GM18511 (cell line): Measurements from ENCODE around the gene AGAP1.
A peak's percentile ranks its signal among the peaks of the same experiment; 100 is the strongest.

ENCODE experiments used
- ATAC-seq: cut with Tn5 transposase; IDR thresholded peaks from one replicate; pipeline ENCODE4 v1.9.1; 2021; ENCODE audit warnings: mild to moderate bottlenecking, moderate library complexity; ENCODE audit not compliant: unreplicated experiment

The AGAP1 gene

GRCh38 chr2:235566415-235566814 lies 72.6 kb downstream of the AGAP1 start:
- no peak for ATAC-seq

GRCh38 chr2:235566931-235567495 lies 73.2 kb downstream of the AGAP1 start:
- ATAC-seq: no peak

GRCh38 chr2:235567842-235568241 lies 74.0 kb downstream of the AGAP1 start:
- no peak for ATAC-seq

GRCh38 chr2:235568431-235568830 lies 74.6 kb downstream of the AGAP1 start:
- ATAC-seq: no peak

- no peak for ATAC-seq
Measured at GRCh38 chr2:235569837-235570236, 76.0 kb downstream of the AGAP1 start.

- ATAC-seq: no peak
Measured at GRCh38 chr2:235570256-235570655, 76.4 kb downstream of the AGAP1 start.

GRCh38 chr2:235570966-235571692 lies 77.3 kb downstream of the AGAP1 start:
- ATAC-seq: peak; percentile 63

- ATAC-seq: no peak
Measured at GRCh38 chr2:235572592-235572991, 78.7 kb downstream of the AGAP1 start.

GRCh38 chr2:235573331-235574221 lies 79.7 kb downstream of the AGAP1 start:
- ATAC-seq: no peak

- ATAC-seq: no peak
Measured at GRCh38 chr2:235575431-235575830, 81.6 kb downstream of the AGAP1 start.

GRCh38 chr2:235575904-235576303 lies 82.1 kb downstream of the AGAP1 start:
- ATAC-seq: no peak

- ATAC-seq: no peak
Measured at GRCh38 chr2:235576337-235576910, 82.6 kb downstream of the AGAP1 start.

GRCh38 chr2:235577404-235578330 lies 83.8 kb downstream of the AGAP1 start:
- ATAC-seq: no peak

DNA sequence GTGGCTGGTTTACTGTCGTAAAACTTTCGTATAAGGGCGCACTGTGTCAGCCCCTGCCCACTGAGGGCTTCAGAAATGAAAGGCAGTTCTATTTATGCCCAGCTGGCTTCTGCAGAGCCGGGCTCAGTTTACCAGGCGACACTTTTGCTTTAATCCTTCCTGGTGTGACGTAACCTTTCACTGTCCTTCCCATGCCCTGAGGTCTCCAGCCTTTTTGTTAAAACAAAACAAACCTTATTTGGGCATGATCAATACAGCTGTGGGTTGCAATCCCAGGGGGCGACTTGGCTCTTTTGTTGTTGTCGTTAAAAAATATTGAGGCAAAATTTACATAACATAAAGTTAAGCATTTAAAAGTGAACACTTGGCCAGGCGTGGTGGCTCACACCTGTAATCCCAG lies 85.3 kb downstream of the AGAP1 start:
- ATAC-seq: no peak

DNA sequence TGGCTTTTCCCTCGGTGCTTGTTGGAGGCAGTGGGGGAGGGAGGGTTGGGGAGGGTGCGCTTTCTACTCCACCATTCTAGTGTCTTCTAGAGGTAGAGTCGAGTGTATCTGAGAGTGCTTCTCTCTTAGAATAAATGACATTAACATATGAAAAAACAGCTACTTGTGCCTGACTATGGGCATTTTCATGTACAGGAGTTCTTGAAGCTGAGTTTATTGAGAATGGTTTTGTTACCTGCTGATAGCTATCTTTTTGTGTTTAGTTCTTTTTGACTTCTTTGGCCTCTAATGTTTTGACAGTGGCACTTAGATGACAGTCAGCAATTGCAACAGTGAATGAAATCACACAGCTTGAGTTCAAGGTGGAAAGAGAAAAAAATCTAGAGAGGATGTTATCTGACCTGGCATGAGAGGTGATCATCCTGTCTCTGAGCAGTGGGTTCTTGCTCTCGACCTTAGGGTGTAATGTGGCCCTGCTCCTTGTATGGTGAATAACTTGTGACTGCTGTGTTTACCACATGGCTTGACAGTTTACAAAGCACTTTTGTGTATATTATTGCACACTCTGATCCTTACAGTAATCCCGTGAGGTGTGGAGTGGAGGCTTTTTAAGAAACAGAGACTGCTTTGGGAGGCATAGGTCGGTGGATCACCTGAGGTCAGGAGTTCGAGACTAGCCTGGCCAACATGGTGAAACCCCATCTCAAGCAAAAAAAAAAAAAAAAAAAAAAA lies 86.7 kb downstream of the AGAP1 start:
- no peak for ATAC-seq

- no peak for ATAC-seq
Measured at GRCh38 chr2:235582081-235582686, 88.3 kb downstream of the AGAP1 start.

- ATAC-seq: no peak
Measured at GRCh38 chr2:235582729-235583128, 88.9 kb downstream of the AGAP1 start.

DNA sequence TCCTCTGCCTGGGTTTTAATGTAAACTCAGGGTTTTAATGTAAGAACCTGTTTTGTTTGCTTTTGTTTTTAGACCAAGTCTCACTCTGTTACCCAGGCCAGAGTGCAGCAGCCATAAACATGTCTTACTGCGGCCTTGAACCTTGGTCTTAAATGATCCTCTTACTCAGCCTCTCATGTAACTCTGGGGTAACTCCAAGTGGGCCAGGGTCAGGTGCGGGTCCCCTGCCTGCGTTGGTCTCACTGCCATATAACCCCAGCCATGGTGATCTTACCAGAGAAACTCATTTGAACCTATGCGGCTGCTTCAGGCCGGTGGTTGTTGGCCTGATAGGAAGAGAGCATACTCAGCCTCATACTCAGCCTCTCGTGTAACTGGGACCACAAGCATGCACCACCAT lies 89.3 kb downstream of the AGAP1 start:
- ATAC-seq: no peak

DNA sequence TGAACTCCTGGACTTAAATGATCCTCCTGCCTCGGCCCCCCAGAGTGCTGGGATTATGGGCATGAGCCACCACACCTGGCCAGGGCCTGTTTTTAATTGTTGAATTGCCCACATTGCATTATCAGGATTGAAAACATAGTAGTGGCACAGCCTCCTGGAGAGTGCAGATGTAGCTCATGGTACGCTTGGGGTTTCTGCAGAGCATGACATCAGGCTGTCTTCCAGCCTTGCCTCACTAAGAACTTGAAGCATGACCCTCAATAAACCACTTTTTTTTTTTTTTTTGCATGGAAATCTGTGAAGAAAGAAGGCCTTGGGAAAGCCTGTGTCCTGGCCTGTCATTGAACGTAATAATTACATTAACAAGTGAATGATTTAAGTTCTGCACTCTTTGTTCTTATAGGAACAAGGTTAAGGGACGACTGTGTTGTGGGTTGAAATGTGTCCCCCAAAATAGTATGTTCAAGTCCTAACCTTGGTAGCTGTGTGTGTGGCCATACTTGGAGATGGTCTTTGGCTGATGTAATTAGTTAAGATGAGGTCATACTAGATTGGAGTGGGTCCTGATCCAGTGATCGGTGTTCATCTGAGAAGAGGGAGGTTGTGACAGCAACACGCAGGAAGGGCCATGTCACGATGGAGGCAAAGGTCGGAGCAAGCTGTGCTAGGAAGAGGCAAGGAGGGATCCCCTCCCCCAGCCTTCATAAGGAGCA lies 90.2 kb downstream of the AGAP1 start:
- ATAC-seq: no peak
